Measurements from ENCODE around the gene AGPAT4.

Gene AGPAT4

GRCh38 chr6:161136655-161137054 lies 137.2 kb downstream of the AGPAT4 start:
- H3K27me3 ChIP-seq (replicated peaks): no peaks in the 10 kb centered on the region
- TF ChIP-seq, protein P1, sequence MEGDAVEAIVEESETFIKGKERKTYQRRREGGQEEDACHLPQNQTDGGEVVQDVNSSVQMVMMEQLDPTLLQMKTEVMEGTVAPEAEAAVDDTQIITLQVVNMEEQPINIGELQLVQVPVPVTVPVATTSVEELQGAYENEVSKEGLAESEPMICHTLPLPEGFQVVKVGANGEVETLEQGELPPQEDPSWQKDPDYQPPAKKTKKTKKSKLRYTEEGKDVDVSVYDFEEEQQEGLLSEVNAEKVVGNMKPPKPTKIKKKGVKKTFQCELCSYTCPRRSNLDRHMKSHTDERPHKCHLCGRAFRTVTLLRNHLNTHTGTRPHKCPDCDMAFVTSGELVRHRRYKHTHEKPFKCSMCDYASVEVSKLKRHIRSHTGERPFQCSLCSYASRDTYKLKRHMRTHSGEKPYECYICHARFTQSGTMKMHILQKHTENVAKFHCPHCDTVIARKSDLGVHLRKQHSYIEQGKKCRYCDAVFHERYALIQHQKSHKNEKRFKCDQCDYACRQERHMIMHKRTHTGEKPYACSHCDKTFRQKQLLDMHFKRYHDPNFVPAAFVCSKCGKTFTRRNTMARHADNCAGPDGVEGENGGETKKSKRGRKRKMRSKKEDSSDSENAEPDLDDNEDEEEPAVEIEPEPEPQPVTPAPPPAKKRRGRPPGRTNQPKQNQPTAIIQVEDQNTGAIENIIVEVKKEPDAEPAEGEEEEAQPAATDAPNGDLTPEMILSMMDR (IDR thresholded peaks at IDR 0.05; ENCODE audit: low read depth, low read length, missing control alignments): no peak

GRCh38 chr6:161135695-161136591 lies 137.9 kb downstream of the AGPAT4 start:
- Histone ChIP-seq H3K27me3 (replicated peaks) (no peaks in the 10 kb centered on the region), H3K27ac (no peak overlapping the region), H3K4me3 (ENCODE audit: low read depth, low read length) (no peak overlapping the region), H3K36me3 (replicated peaks) (peaks cover 7% of the 10 kb centered on the region)
- DNase-seq: no peak
- in situ Hi-C loops (cut with HindIII; ENCODE audit: low pct_ligation_motif_present, low sequenced_read_pairs): no loop called here
- TF ChIP-seq, protein P1 (IDR thresholded peaks at IDR 0.05; ENCODE audit: low read depth, low read length, missing control alignments): no peak

More at GRCh38 chr6:161136655-161137054, 137.2 kb downstream of the AGPAT4 start:
- peaks cover 7% of the 10 kb centered on the region for H3K36me3 ChIP-seq (replicated peaks)
- H3K4me3 ChIP-seq (ENCODE audit: low read depth, low read length): no peak overlapping the region
- DNase-seq: no peak
- H3K27ac ChIP-seq: no peak overlapping the region
- in situ Hi-C loops (cut with HindIII; ENCODE audit: low pct_ligation_motif_present, low sequenced_read_pairs): no loop called here

GRCh38 chr6:161134550-161135298 lies 139.1 kb downstream of the AGPAT4 start:
- Histone ChIP-seq H3K4me3 (ENCODE audit: low read depth, low read length) (no peak overlapping the region), H3K27me3 (replicated peaks) (no peaks in the 10 kb centered on the region), H3K36me3 (replicated peaks) (peaks cover 7% of the 10 kb centered on the region), H3K27ac (no peak overlapping the region)
- TF ChIP-seq, protein P1 (IDR thresholded peaks at IDR 0.05; ENCODE audit: low read depth, low read length, missing control alignments): no peak
- in situ Hi-C loops (cut with HindIII; ENCODE audit: low pct_ligation_motif_present, low sequenced_read_pairs): no loop called here
- no peak for DNase-seq

- peaks cover 3% of the 10 kb centered on the region for H3K36me3 ChIP-seq (replicated peaks)
- no peak overlapping the region for H3K27ac ChIP-seq
- H3K4me3 ChIP-seq (ENCODE audit: low read depth, low read length): no peak overlapping the region
- in situ Hi-C loops (cut with HindIII; ENCODE audit: low pct_ligation_motif_present, low sequenced_read_pairs): no loop called here
- H3K27me3 ChIP-seq (replicated peaks): no peaks in the 10 kb centered on the region
- TF ChIP-seq, protein P1 (IDR thresholded peaks at IDR 0.05; ENCODE audit: low read depth, low read length, missing control alignments): no peak
- DNase-seq: no peak
These were observed 139.9 kb downstream of the AGPAT4 start for GRCh38 chr6:161133963-161134362.

DNA sequence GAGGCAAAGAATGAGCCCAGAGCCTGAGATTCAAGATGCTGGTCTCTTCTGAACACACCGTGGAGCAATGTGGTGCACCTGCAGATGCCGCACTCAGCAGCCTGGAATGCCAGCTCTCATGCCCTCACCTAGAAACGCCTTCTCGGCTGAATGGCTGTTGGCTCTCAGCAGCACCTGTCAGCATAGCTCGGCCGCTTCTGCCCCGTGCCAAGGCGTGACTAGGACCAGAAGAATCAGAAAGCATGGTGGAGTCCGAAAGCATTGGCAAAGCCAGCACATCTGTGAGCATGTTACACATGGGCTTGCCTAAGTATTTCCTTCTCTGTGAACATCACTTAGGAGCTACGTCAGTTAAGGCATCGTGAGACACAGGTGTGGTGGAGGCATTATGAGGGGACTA lies 141.5 kb downstream of the AGPAT4 start:
- no peak for DNase-seq
- TF ChIP-seq, protein P1 (IDR thresholded peaks at IDR 0.05; ENCODE audit: low read depth, low read length, missing control alignments): no peak
- Histone ChIP-seq H3K36me3 (replicated peaks) (peaks cover 2% of the 10 kb centered on the region), H3K27ac (no peak overlapping the region), H3K4me3 (ENCODE audit: low read depth, low read length) (no peak overlapping the region), H3K27me3 (replicated peaks) (no peaks in the 10 kb centered on the region)
- in situ Hi-C loops (cut with HindIII; ENCODE audit: low pct_ligation_motif_present, low sequenced_read_pairs): no loop called here
